Gastroesophageal sphincter (tissue), 4 donors: Measurements from ENCODE around the gene CSPG5. TPM values are rescaled to one million over a fixed set of nuclear protein-coding genes. Genes with fewer than 3 reads are reported as not detected.

Source experiments
- ATAC-seq: fragments of 150-250 bp; one replicate; pipeline ENCODE4 v1.9.1; 2016; ENCODE audit warnings: mild to moderate bottlenecking, moderate library complexity
- H3K27ac ChIP-seq, 4 donors: fragments of 200-600 bp; sonication (generic) in 3 of 4; 1 replicate in 3 of 4; 2 replicates in 1 of 4; pipeline ENCODE4 v1.5.1; 2016 to 2019
- H3K27me3 ChIP-seq: fragments of 200-600 bp; sonication (generic); one replicate; pipeline ENCODE4 v1.5.1; 2019
- H3K36me3 ChIP-seq, 2 donors: fragments of 200-600 bp; sonication (generic); one replicate each; pipeline ENCODE4 v1.5.1; 2019; ENCODE audit warnings: control low read depth in 1 of 2
- H3K4me1 ChIP-seq, 3 donors: fragments of 200-600 bp; sonication (generic); 1 replicate in 2 of 3; 2 replicates in 1 of 3; pipeline ENCODE4 v1.5.1; 2016 to 2019; ENCODE audit warnings: control low read depth in 2 of 3
- H3K4me3 ChIP-seq, 2 donors: fragments of 200-600 bp; sonication (generic); one replicate each; pipeline ENCODE4 v1.5.1; 2019; ENCODE audit warnings: mild to moderate bottlenecking in 1 of 2, moderate library complexity in 1 of 2
- H3K9me3 ChIP-seq, 3 donors: fragments of 200-600 bp; sonication (generic); one replicate each; pipeline ENCODE4 v1.5.1; 2017 to 2019; ENCODE audit warnings: control low read depth in 2 of 3
- EP300 ChIP-seq: sonication (generic); formaldehyde crosslinking; IDR thresholded peaks from one replicate; pipeline ENCODE4 v1.6.1; 2017; ENCODE audit warnings: antibody characterized with exemption, mild to moderate bottlenecking
- POLR2A ChIP-seq, 2 donors: fragments of 450-650 bp; IDR thresholded peaks; one replicate each; pipeline ENCODE4 v1.6.1; 2017; ENCODE audit warnings: antibody characterized with exemption in 2 of 2, mild to moderate bottlenecking in 2 of 2, moderate library complexity in 1 of 2
- POLR2AphosphoS5 ChIP-seq: sonication (generic); formaldehyde crosslinking; IDR thresholded peaks from one replicate; pipeline ENCODE4 v1.6.1; 2017; ENCODE audit warnings: antibody characterized with exemption
- WGBS, 2 donors: methylation state at CpG; one replicate each; pipeline ENCODE4 v1.1.5; 2018; ENCODE audit warnings: low coverage in 1 of 2; 5-methylcytosine and 5-hydroxymethylcytosine counted together
- total RNA-seq, 4 donors: library from RNA; depleted of rRNA; stranded (reverse); fragments of >200 nt; gene quantifications; one replicate each; pipeline ENCODE4 v1.1.0, GENCODE V29; 2016
- TF ChIP-seq, protein P1 (sequence below), 4 experiments: fragments of 200-600 bp in 2 of 4; fragments of 450-650 bp in 2 of 4; sonication (generic) in 1 of 4; IDR thresholded peaks; one replicate each; pipeline ENCODE4 v1.5.1; 2017 to 2019; ENCODE audit warnings: antibody characterized with exemption in 4 of 4, mild to moderate bottlenecking in 2 of 4, moderate library complexity in 2 of 4

CSPG5 gene
- total RNA-seq, 4 donors from 2014 or later, result 0.27 to 1.0 (median 0.30) TPM; not detected in 1

DNA sequence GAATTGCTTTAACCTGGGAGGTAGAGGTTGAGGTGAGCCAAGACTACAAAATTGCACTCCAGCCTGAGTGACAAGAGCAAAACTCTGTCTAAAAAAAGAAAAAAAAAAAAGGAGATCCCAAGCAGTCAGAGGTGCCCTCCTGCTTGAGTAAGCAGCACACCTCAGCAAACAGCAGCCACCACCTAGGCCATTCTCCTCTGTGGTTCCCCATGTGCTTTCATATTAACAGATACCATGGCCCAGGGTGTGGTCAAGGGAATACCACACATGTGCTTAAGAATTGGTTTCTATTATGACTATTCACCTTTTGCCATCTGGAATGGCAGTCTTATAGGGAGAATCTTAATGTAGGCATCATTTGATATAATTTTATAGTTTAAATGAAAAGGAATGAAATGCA is 24.7 kb upstream of the CSPG5 start:
- H3K27ac ChIP-seq, result no peak overlapping the region
- TF ChIP-seq EP300 (no peak), POLR2AphosphoS5 (no peak), POLR2A (IDR thresholded peaks at IDR 0.05) (no peak)
- TF ChIP-seq, protein P1, sequence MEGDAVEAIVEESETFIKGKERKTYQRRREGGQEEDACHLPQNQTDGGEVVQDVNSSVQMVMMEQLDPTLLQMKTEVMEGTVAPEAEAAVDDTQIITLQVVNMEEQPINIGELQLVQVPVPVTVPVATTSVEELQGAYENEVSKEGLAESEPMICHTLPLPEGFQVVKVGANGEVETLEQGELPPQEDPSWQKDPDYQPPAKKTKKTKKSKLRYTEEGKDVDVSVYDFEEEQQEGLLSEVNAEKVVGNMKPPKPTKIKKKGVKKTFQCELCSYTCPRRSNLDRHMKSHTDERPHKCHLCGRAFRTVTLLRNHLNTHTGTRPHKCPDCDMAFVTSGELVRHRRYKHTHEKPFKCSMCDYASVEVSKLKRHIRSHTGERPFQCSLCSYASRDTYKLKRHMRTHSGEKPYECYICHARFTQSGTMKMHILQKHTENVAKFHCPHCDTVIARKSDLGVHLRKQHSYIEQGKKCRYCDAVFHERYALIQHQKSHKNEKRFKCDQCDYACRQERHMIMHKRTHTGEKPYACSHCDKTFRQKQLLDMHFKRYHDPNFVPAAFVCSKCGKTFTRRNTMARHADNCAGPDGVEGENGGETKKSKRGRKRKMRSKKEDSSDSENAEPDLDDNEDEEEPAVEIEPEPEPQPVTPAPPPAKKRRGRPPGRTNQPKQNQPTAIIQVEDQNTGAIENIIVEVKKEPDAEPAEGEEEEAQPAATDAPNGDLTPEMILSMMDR (IDR thresholded peaks at IDR 0.05), result no peak
- no peak overlapping the region for H3K4me3 ChIP-seq
- peaks cover 0 to 8% (median 0%) of the 10 kb centered on the region in 3 donors for H3K4me1 ChIP-seq
- ATAC-seq, result no peak
- H3K36me3 ChIP-seq, result peaks cover 0 to 41% of the 10 kb centered on the region in 2 donors
- H3K27me3 ChIP-seq, result no peaks in the 10 kb centered on the region
- H3K9me3 ChIP-seq, result no peaks in the 10 kb centered on the region

GRCh38 chr3:47601281-47601680 is 22.6 kb upstream of the CSPG5 start:
- Histone ChIP-seq H3K27ac (no peak overlapping the region), H3K27me3 (no peaks in the 10 kb centered on the region), H3K36me3 (peaks cover 0 to 35% of the 10 kb centered on the region in 2 donors), H3K4me3 (no peak overlapping the region), H3K4me1 (peaks cover 0 to 8% (median 0%) of the 10 kb centered on the region in 3 donors), H3K9me3 (no peaks in the 10 kb centered on the region)
- 95% methylated on average over 3 of the region's 3 CpGs; no CpG with 5 or more reads in 1 of the 2 donors for WGBS, 2 donors
- no peak for ATAC-seq
- TF ChIP-seq EP300, result no peak
- TF ChIP-seq, protein P1 (IDR thresholded peaks at IDR 0.05), result no peak
- TF ChIP-seq POLR2AphosphoS5, result no peak
- TF ChIP-seq POLR2A (IDR thresholded peaks at IDR 0.05), result no peak

DNA sequence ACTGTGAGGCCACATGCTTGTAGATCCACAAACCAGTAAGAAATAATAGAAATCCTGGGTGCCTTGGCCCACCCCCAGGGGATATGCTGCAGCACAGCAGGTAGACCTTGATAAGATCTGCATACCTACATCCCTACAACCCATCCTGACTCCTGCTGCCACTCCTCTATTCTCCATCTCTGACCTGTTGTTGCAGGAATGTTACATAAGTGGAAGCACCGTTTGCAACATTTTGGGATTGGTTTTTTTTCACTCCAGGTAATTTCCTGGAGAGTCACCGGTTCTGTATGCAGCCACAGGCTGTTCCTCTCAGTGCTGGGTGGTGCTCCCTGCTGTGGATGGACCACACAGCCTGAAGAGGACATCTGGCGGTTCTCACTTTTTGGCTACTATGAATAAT is 16.1 kb upstream of the CSPG5 start:
- TF ChIP-seq EP300, result no peak
- no peaks in the 10 kb centered on the region for H3K9me3 ChIP-seq
- H3K4me1 ChIP-seq, result no peaks in the 10 kb centered on the region
- ATAC-seq, result no peak
- peaks cover 0 to 65% of the 10 kb centered on the region in 2 donors for H3K36me3 ChIP-seq
- no peak overlapping the region for H3K27ac ChIP-seq
- WGBS, 2 donors, result 56 to 74% methylated on average over 2 to 3 of the region's 3 CpGs
- H3K27me3 ChIP-seq, result no peaks in the 10 kb centered on the region
- no peak overlapping the region for H3K4me3 ChIP-seq

DNA sequence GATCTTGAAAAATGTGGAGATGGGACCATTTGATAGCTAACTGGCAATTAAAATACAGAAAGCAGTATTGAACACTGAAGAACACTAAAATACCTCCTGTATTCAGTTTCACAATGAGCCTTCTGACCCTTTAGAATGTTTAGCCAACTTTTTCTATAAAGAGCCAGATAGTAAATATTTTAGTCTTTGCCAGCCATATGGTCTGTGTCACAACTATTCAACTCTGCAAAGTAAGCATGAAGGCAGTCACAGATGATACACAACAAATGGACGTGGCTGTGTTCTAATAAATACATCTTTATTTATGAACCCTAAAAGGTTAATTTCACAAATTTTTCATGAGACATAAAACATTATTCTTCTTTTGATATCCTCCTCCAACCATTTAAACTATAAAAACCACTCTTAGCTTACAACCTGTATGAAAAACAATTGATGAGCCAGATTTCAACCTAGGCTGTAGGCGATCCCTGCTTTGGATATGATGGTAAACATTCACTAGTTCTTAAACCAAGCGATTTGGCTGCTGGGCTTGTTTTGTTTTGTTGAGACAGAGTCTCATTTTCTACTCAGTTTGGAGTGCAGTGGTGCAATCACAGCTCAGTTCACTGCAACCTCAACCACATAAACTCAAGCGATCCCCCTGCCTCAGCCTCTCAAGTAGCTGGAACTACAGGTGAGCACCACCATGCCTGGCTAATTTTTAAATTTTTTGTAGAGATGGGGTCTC is 13.6 kb upstream of the CSPG5 start:
- Histone ChIP-seq H3K36me3 (peaks cover 0 to 78% of the 10 kb centered on the region in 2 donors), H3K27ac (no peak overlapping the region), H3K4me3 (no peak overlapping the region), H3K9me3 (no peaks in the 10 kb centered on the region), H3K27me3 (no peaks in the 10 kb centered on the region), H3K4me1 (no peaks in the 10 kb centered on the region)
- WGBS, 2 donors, result 62 to 64% methylated on average over 4 of the region's 4 CpGs
- no peak for ATAC-seq
- TF ChIP-seq EP300, result no peak
- TF ChIP-seq POLR2AphosphoS5, result no peak
- TF ChIP-seq, protein P1 (IDR thresholded peaks at IDR 0.05), result no peak
- TF ChIP-seq POLR2A (IDR thresholded peaks at IDR 0.05), result no peak

- no peak overlapping the region for H3K27ac ChIP-seq
- no peak for ATAC-seq
- no peak overlapping the region for H3K4me3 ChIP-seq
- no peaks in the 10 kb centered on the region for H3K27me3 ChIP-seq
- no peak for TF ChIP-seq EP300
- no peaks in the 10 kb centered on the region for H3K9me3 ChIP-seq
- WGBS, 2 donors, result 85 to 100% methylated on average over 1 to 2 of the region's 2 CpGs
- no peaks in the 10 kb centered on the region for H3K4me1 ChIP-seq
- H3K36me3 ChIP-seq, result peaks cover 0 to 84% of the 10 kb centered on the region in 2 donors
Measured at GRCh38 chr3:47590216-47590615, 11.6 kb upstream of the CSPG5 start.

GRCh38 chr3:47588587-47588986 is 9.9 kb upstream of the CSPG5 start:
- ATAC-seq, result no peak

More at GRCh38 chr3:47588587-47588986, 9.9 kb upstream of the CSPG5 start:
- Histone ChIP-seq H3K4me1 (no peaks in the 10 kb centered on the region), H3K27me3 (no peaks in the 10 kb centered on the region), H3K27ac (no peak overlapping the region), H3K9me3 (no peaks in the 10 kb centered on the region), H3K36me3 (peaks cover 0 to 72% of the 10 kb centered on the region in 2 donors), H3K4me3 (no peak overlapping the region)
- TF ChIP-seq POLR2AphosphoS5 (no peak), POLR2A (IDR thresholded peaks at IDR 0.05) (no peak), EP300 (no peak)
- TF ChIP-seq, protein P1 (IDR thresholded peaks at IDR 0.05), result no peak
- 82 to 100% methylated on average over 1 of the region's 4 CpGs for WGBS, 2 donors
